H9 (cell line): ENCODE measurements around the gene OSBPL1A. TPM values are rescaled to one million over a fixed set of nuclear protein-coding genes. Genes with fewer than 3 reads are reported as not detected.

Experiments used
- DNase-seq: peaks from one replicate; pipeline ENCODE4 v3.0.0-alpha.2; 2017
- H2AFZ ChIP-seq: one replicate; pipeline ENCODE4 v1.6.1; 2013; ENCODE audit warnings: mild to moderate bottlenecking, low read length, control low read depth, moderate library complexity
- H2AK5ac ChIP-seq: 2 replicates; pipeline ENCODE4 v1.6.1; 2013; ENCODE audit warnings: low read length, control low read depth, mixed read lengths; ENCODE audit not compliant: insufficient read length
- H2BK120ac ChIP-seq: one replicate; pipeline ENCODE4 v1.6.1; 2013; ENCODE audit warnings: low read depth, mild to moderate bottlenecking, low read length, control low read depth, inconsistent platforms; ENCODE audit not compliant: poor library complexity, severe bottlenecking
- H2BK12ac ChIP-seq: 2 replicates; pipeline ENCODE4 v1.6.1; 2013; ENCODE audit warnings: low read length, control low read depth, mixed read lengths, low read depth; ENCODE audit not compliant: insufficient read length
- H2BK15ac ChIP-seq: 2 replicates; pipeline ENCODE4 v1.6.1; 2013; ENCODE audit warnings: low read depth, low read length, control low read depth
- H2BK20ac ChIP-seq: one replicate; pipeline ENCODE4 v1.6.1; 2013; ENCODE audit warnings: low read depth, mild to moderate bottlenecking, low read length, control low read depth, inconsistent platforms; ENCODE audit not compliant: poor library complexity, severe bottlenecking
- H2BK5ac ChIP-seq: 2 replicates; pipeline ENCODE4 v1.6.1; 2013; ENCODE audit warnings: low read length, control low read depth, mixed read lengths; ENCODE audit not compliant: insufficient read length
- H3K14ac ChIP-seq: 2 replicates; pipeline ENCODE4 v1.6.1; 2013; ENCODE audit warnings: low read length, control low read depth; ENCODE audit not compliant: insufficient read depth
- H3K18ac ChIP-seq: 2 replicates; pipeline ENCODE4 v1.6.1; 2013; ENCODE audit warnings: low read depth, mild to moderate bottlenecking, mixed read lengths, low read length, control low read depth; ENCODE audit not compliant: insufficient read length
- H3K23ac ChIP-seq: 2 replicates; pipeline ENCODE4 v1.6.1; 2013; ENCODE audit warnings: low read length, control low read depth, mixed read lengths, low read depth; ENCODE audit not compliant: insufficient read length
- H3K23me2 ChIP-seq: 2 replicates; pipeline ENCODE4 v1.6.1; 2013; ENCODE audit warnings: low read depth, mild to moderate bottlenecking, mixed read lengths, low read length, control low read depth; ENCODE audit not compliant: insufficient read length, poor library complexity, severe bottlenecking
- H3K27ac ChIP-seq: 2 replicates; pipeline ENCODE4 v1.5.1; 2013; ENCODE audit warnings: low read length, control low read depth, mixed read lengths, low read depth; ENCODE audit not compliant: insufficient read length
- H3K27me3 ChIP-seq: 2 replicates; pipeline ENCODE4 v1.6.1; 2013; ENCODE audit warnings: low read length, control low read depth, inconsistent platforms; ENCODE audit not compliant: insufficient read depth
- H3K4ac ChIP-seq: 2 replicates; pipeline ENCODE4 v1.6.1; 2013; ENCODE audit warnings: low read depth, mild to moderate bottlenecking, control low read depth, inconsistent platforms, low read length, moderate library complexity
- H3K4me1 ChIP-seq: 2 replicates; pipeline ENCODE4 v1.6.1; 2013; ENCODE audit warnings: low read length, control low read depth, inconsistent platforms; ENCODE audit not compliant: insufficient read depth
- H3K4me2 ChIP-seq: 2 replicates; pipeline ENCODE4 v1.6.1; 2013; ENCODE audit warnings: low read length, control low read depth, mixed read lengths; ENCODE audit not compliant: insufficient read length, insufficient read depth
- H3K56ac ChIP-seq: 2 replicates; pipeline ENCODE4 v1.6.1; 2013; ENCODE audit warnings: low read depth, mild to moderate bottlenecking, mixed read lengths, low read length, control low read depth; ENCODE audit not compliant: insufficient read length
- H3K79me1 ChIP-seq: 2 replicates; pipeline ENCODE4 v1.6.1; 2013; ENCODE audit warnings: low read depth, mild to moderate bottlenecking, moderate library complexity, low read length, control low read depth, inconsistent platforms; ENCODE audit not compliant: insufficient read depth, poor library complexity, severe bottlenecking
- H3K79me2 ChIP-seq: 2 replicates; pipeline ENCODE4 v1.6.1; 2013; ENCODE audit warnings: low read length, control low read depth, inconsistent platforms; ENCODE audit not compliant: insufficient read depth
- H3K9ac ChIP-seq: 2 replicates; pipeline ENCODE4 v1.6.1; 2013; ENCODE audit warnings: low read length, control low read depth, mixed read lengths; ENCODE audit not compliant: insufficient read length; ENCODE audit errors: extremely low read depth
- H3K9me3 ChIP-seq: one replicate; pipeline ENCODE4 v1.6.1; 2013; ENCODE audit warnings: low read depth, low read length, inconsistent platforms; ENCODE audit not compliant: control insufficient read depth
- H3T11ph ChIP-seq: one replicate; pipeline ENCODE4 v1.6.1; 2013; ENCODE audit warnings: mild to moderate bottlenecking, low read length, control low read depth, inconsistent platforms
- H4K20me1 ChIP-seq: one replicate; pipeline ENCODE4 v1.6.1; 2013; ENCODE audit not compliant: control insufficient read depth, insufficient read length, insufficient read depth
- H4K5ac ChIP-seq: 2 replicates; pipeline ENCODE4 v1.6.1; 2013; ENCODE audit warnings: low read depth, mild to moderate bottlenecking, mixed read lengths, low read length, control low read depth; ENCODE audit not compliant: insufficient read length
- H4K8ac ChIP-seq: replicated peaks from 2 replicates; pipeline ENCODE4 v1.6.1; 2013; ENCODE audit warnings: low read length, control low read depth, mixed read lengths, low read depth; ENCODE audit not compliant: insufficient read length
- H4K91ac ChIP-seq: 2 replicates; pipeline ENCODE4 v1.6.1; 2013; ENCODE audit warnings: low read depth, mild to moderate bottlenecking, moderate library complexity, mixed read lengths, low read length, control low read depth; ENCODE audit not compliant: insufficient read length
- H3K27ac Mint-ChIP-seq, 3 experiments: 2 replicates in 2 of 3; 3 replicates in 1 of 3; pipeline ENCODE4 v1.8.0; 2020 to 2021; ENCODE audit warnings: mixed read lengths in 3 of 3, mild to moderate bottlenecking in 1 of 3, moderate library complexity in 1 of 3
- H3K27me3 Mint-ChIP-seq: 2 replicates; pipeline ENCODE4 v1.8.0; 2021; ENCODE audit warnings: low read depth, mild to moderate bottlenecking, moderate library complexity, mixed read lengths
- H3K36me3 Mint-ChIP-seq, 3 experiments: 2 replicates in 2 of 3; 3 replicates in 1 of 3; pipeline ENCODE4 v1.8.0; 2020 to 2021; ENCODE audit warnings: low read depth in 3 of 3, mixed read lengths in 3 of 3; ENCODE audit not compliant: insufficient read depth in 1 of 3
- H3K4me1 Mint-ChIP-seq, 2 experiments: 2 replicates each; pipeline ENCODE4 v1.8.0; 2020; ENCODE audit warnings: mixed read lengths in 2 of 2
- H3K4me3 Mint-ChIP-seq, 2 experiments: 2 replicates in 1 of 2; 3 replicates in 1 of 2; pipeline ENCODE4 v1.8.0; 2020 to 2021; ENCODE audit warnings: mild to moderate bottlenecking in 2 of 2, mixed read lengths in 2 of 2, moderate library complexity in 1 of 2
- H3K9me3 Mint-ChIP-seq, 2 experiments: 2 replicates in 1 of 2; 3 replicates in 1 of 2; pipeline ENCODE4 v1.8.0; 2020; ENCODE audit warnings: mild to moderate bottlenecking in 2 of 2, mixed read lengths in 2 of 2, moderate library complexity in 1 of 2
- CTCF ChIP-seq: fragments of 200-600 bp; sonication (generic); conservative IDR thresholded peaks from 3 replicates; pipeline ENCODE4 v1.8.0; 2021; ENCODE audit warnings: antibody characterized with exemption, mild to moderate bottlenecking
- total RNA-seq: library from RNA; stranded (reverse); gene quantifications from 2 replicates; pipeline ENCODE4 v1.2.1, GENCODE V29; 2021

OSBPL1A gene
- total RNA-seq, 1 experiment from 2014 or later: 33.9 TPM

- Histone ChIP-seq H3T11ph (no peak overlapping the region), H2AK5ac (no peak overlapping the region), H3K23me2 (no peaks in the 10 kb centered on the region), H3K79me1 (no peaks in the 10 kb centered on the region), H2AFZ (no peak overlapping the region), H2BK15ac (no peak overlapping the region), H3K4ac (no peak overlapping the region), H4K8ac (no peak overlapping the region), H2BK5ac (no peak overlapping the region), H3K27me3 (no peaks in the 10 kb centered on the region), H3K79me2 (no peaks in the 10 kb centered on the region), H3K27ac (no peak overlapping the region), H4K5ac (no peak overlapping the region), H2BK12ac (no peak overlapping the region), H3K4me1 (no peaks in the 10 kb centered on the region), H3K9ac (no peak overlapping the region), H3K23ac (no peak overlapping the region), H2BK20ac (no peak overlapping the region), H4K91ac (no peak overlapping the region), H3K14ac (no peak overlapping the region), H3K9me3 (no peaks in the 10 kb centered on the region), H2BK120ac (no peak overlapping the region), H3K4me2 (no peak overlapping the region), H3K18ac (no peak overlapping the region), H3K56ac (no peak overlapping the region), H4K20me1 (no peaks in the 10 kb centered on the region)
- no peaks in the 10 kb centered on the region; a peak in 1 of 4 replicates for H3K4me1 Mint-ChIP-seq
- no peak for TF ChIP-seq CTCF
- no peaks in the 10 kb centered on the region for H3K27me3 Mint-ChIP-seq
- no peak overlapping the region for H3K27ac Mint-ChIP-seq
- DNase-seq: no peak
- peaks cover 0 to 8% (median 3%) of the 10 kb centered on the region in 3 experiments; a peak in 3 of 7 replicates for H3K36me3 Mint-ChIP-seq
- no peak overlapping the region for H3K4me3 Mint-ChIP-seq
- no peaks in the 10 kb centered on the region for H3K9me3 Mint-ChIP-seq
Measured at GRCh38 chr18:24317370-24317769, 80.3 kb downstream of the OSBPL1A start.
